Renal cortex interstitium (tissue), 15 donors: ENCODE data around the gene EDIL3. TPM values are rescaled to one million over a fixed set of nuclear protein-coding genes. Genes with fewer than 3 reads are reported as not detected.

Experiments
- DNase-seq, 11 donors: peaks; one replicate each; pipeline ENCODE4 v3.0.0-alpha.2; 2013; ENCODE audit warnings: low read depth in 9 of 11, low spot score in 4 of 11; ENCODE audit errors: extremely low read depth in 1 of 11
- long read RNA-seq, 16 experiments: transcript quantifications; one replicate each; lab custom pipeline, GENCODE V29; 2026
- polyA plus RNA-seq, 3 donors: library from polyadenylated mRNA; unstranded; fragments of 120-200 nt; gene quantifications; one replicate each; pipeline ENCODE4 v1.2.1, GENCODE V29; 2013; ENCODE audit not compliant: insufficient read length in 3 of 3

Gene EDIL3
- 10 to 100 TPM; 41.3 to 60.3 (median 54.4) TPM for polyA plus RNA-seq
- long read RNA-seq, donor 1, full-length matches to known transcripts: 4 of 20 reads
- long read RNA-seq, donor 1, partial matches to known transcripts: 16 of 20 reads
- long read RNA-seq, donor 1, other reads (novel, unspliced or antisense): 0 of 20 reads
- long read RNA-seq, donor 2, full-length matches to known transcripts: 5 of 16 reads
- long read RNA-seq, donor 2, partial matches to known transcripts: 11 of 16 reads
- long read RNA-seq, donor 2, other reads (novel, unspliced or antisense): 0 of 16 reads
- long read RNA-seq, donor 3, full-length matches to known transcripts: 11 of 59 reads
- long read RNA-seq, donor 3, partial matches to known transcripts: 48 of 59 reads
- long read RNA-seq, donor 3, other reads (novel, unspliced or antisense): 0 of 59 reads
- long read RNA-seq, donor 4, full-length matches to known transcripts: 5 of 5 reads
- long read RNA-seq, donor 4, partial matches to known transcripts: 0 of 5 reads
- long read RNA-seq, donor 4, other reads (novel, unspliced or antisense): 0 of 5 reads
- long read RNA-seq, donor 5: 0 reads
- long read RNA-seq, donor 6, full-length matches to known transcripts: 9 of 44 reads
- long read RNA-seq, donor 6, partial matches to known transcripts: 35 of 44 reads
- long read RNA-seq, donor 6, other reads (novel, unspliced or antisense): 0 of 44 reads
- long read RNA-seq, donor 7: 0 reads
- long read RNA-seq, donor 8: 0 reads
- long read RNA-seq, donor 9, full-length matches to known transcripts: 5 of 38 reads
- long read RNA-seq, donor 9, partial matches to known transcripts: 33 of 38 reads
- long read RNA-seq, donor 9, other reads (novel, unspliced or antisense): 0 of 38 reads
- long read RNA-seq, donor 10, full-length matches to known transcripts: 6 of 6 reads
- long read RNA-seq, donor 10, partial matches to known transcripts: 0 of 6 reads
- long read RNA-seq, donor 10, other reads (novel, unspliced or antisense): 0 of 6 reads
- long read RNA-seq, donor 11, full-length matches to known transcripts: 8 of 41 reads
- long read RNA-seq, donor 11, partial matches to known transcripts: 33 of 41 reads
- long read RNA-seq, donor 11, other reads (novel, unspliced or antisense): 0 of 41 reads
- long read RNA-seq, donor 12, partial matches to known transcripts: 20 of 20 reads
- long read RNA-seq, donor 12, other reads (novel, unspliced or antisense): 0 of 20 reads
- long read RNA-seq, donor 13: 0 reads
- long read RNA-seq, donor 14, full-length matches to known transcripts: 5 of 5 reads
- long read RNA-seq, donor 14, partial matches to known transcripts: 0 of 5 reads
- long read RNA-seq, donor 14, other reads (novel, unspliced or antisense): 0 of 5 reads
- long read RNA-seq, donor 15, full-length matches to known transcripts: 3 of 17 reads
- long read RNA-seq, donor 15, partial matches to known transcripts: 14 of 17 reads
- long read RNA-seq, donor 15, other reads (novel, unspliced or antisense): 0 of 17 reads
- long read RNA-seq, donor 16, full-length matches to known transcripts: 19 of 77 reads
- long read RNA-seq, donor 16, partial matches to known transcripts: 58 of 77 reads
- long read RNA-seq, donor 16, other reads (novel, unspliced or antisense): 0 of 77 reads

GRCh38 chr5:84384604-84385575 is at the start of gene EDIL3:
EDIL3 (minus strand) TSS chr5:84384880; CDS start chr5:84384374, 506 bp downstream.
- peak in 2 of 11 donors; percentile 23 to 36 for DNase-seq

- DNase-seq: no peak
These were observed 48.8 kb upstream of the EDIL3 start for GRCh38 chr5:84433461-84433860.

DNA sequence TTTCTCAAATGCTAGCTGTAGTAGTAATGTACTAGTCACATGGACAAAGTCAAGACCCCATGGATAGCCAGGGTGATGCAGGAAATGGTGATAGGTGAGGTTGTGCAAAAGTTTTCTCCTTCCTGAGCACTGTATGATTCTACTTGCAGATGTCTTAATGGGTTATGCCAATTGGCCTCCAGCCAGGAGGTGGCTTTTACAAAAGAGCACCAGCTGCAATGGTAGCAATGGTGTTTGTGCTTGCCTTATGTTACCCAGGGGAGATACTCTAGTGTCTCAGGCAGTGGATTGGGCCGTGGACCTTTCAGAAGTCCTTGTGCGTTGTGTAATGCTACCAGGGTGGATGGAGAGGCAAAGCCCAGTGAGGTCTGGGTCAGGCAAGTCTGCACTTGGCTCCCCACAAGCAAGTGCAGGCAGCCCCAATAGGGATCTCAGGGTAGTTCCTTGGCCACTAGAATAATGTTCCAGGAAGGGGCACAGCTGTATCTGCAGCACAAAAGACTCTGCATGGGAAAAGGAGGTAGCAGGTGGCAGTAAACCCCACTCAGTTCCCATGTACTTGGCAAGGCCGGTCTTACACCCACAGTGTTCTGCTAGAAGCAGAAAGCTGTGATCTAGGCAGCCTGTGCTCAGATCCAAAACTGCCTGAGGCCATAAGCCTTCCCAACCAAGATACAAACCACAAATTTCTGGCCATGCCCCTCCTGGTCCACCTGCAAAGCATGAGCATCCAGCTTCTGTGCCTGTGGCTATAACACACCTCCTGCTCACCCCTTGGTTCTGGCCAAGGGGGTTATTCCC is 46.4 kb upstream of the EDIL3 start:
- DNase-seq: no peak

DNA sequence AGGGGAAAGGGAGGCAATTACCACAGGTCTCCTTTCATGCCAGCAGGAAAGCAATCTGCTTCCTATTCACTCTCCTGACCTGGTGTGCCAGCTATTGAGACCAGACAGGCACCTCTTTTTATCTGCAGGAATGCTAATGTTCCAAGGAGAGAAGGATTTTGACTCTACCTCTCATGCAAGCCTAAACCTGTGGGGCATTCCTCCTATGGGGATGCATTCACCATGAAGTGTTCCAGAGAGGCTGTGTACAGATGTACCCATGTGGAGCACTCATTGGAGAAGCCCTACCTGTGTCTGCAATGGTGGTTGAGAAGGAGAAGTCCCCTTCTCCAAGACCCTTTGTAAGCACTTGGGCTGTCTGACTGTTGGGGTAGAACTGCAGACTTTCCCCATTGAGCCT is 45.4 kb upstream of the EDIL3 start:
- no peak for DNase-seq

DNA sequence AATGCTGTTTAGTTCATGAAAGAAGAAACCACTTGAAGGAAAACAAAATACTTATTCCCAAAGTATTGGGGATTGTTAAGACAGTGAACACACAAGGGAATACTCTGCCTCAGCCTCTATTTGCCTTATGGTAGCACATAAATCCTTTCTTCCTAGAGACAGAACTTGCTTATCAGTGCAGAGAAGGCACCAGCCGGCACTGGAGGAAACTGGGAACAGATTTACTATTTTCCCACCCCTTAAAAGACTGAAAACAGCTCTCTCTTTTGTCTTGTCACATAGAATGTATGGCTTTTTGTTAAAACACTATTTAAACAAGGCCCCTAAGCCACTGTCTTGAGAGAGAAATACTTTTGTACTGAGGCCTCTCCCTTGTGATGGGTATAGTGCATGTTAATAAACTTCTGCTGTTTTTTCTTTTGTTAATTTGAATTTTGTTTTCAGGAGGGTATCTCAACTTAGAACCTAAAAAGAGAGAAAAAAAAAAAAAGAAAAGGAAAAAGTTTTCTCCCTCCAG is 40.7 kb upstream of the EDIL3 start:
- DNase-seq: no peak

- no peak for DNase-seq
These were observed 35.1 kb upstream of the EDIL3 start for GRCh38 chr5:84419742-84420141.

- DNase-seq: no peak
These were observed 27.3 kb upstream of the EDIL3 start for GRCh38 chr5:84411832-84412605.

- no peak for DNase-seq
These were observed 21.4 kb upstream of the EDIL3 start for GRCh38 chr5:84406111-84406510.

DNA sequence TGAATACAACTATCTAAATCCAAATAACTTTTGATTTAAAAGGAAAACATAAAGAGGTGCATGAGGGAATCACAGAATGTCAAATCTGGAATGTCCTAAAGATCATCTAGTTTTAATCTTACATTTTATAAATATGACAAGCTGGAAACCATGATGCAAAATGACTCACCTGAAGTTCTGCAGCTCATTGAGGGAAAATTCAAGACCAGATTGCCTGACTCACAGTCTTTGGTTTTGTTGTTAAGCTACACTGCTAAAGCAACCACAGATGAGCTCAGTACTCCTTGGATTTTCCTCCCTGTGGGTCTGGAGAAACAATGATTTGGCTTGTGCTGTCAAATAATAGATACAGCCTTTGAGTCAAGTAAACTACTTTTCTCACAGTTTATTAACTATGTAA is 19.1 kb upstream of the EDIL3 start:
- no peak for DNase-seq

DNA sequence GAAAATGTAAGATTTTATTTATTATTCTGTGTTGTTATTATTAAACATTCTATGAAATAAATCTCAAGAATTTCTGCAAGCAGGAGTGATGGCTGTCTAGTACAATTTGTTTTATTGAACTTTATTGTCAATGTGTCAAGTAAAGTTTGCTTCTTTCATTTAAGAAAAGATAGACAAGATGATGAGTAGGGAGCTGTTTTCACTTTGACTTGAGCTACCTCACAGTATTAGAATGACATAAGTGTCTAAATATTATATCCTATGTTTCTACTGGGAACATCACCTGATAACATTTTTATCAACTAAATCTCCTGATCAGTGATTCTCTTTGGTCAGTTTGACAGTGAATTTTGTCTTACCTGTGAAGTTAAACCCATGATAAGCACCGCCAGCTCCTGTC is 12.7 kb upstream of the EDIL3 start:
- DNase-seq: no peak

DNA sequence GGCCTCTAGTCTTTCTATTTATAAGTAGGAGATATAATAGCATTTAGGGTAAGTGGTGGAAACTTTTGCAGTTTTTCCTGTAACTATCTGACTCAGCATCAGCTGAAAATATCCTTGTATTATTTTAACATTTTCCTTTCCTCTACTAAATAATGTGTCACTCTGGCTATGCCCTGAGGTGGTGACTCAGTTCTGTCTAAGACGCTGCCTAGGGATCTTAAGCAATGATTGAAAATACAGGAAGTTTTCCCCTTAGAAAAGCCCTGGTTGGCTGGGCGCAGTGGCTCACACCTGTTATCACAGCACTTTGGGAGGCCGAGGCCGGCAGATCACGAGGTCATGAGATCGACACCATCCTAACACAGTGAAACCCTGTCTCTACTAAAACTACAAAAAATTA is 9.3 kb upstream of the EDIL3 start:
- no peak for DNase-seq

- DNase-seq: no peak
These were observed 8.2 kb upstream of the EDIL3 start for GRCh38 chr5:84392836-84393235.

DNA sequence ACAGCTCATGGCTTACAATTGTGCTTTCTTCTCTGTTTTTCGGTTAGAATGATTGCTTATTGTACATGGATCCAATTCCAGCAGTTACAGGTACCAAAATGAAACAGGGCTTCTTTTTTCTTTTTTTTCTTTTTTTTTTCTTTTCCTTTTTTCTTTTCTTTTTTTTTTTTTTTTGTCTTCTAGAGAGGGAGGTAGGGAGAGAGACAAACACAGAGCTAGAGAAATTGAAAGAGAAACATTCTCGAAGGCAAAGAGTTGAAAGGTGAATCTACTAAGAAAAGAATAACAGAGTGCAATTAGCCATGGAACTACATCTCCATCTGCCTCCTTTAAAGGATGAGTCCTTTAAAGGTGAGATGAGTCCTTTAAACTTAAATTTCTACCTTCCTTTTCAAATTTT is 1.0 kb upstream of the EDIL3 start:
- no peak for DNase-seq

- DNase-seq: peak in 2 of 11 donors; percentile 21 to 38
These were observed 670 bp downstream of the EDIL3 start for GRCh38 chr5:84383816-84384603.

- no peak for DNase-seq
These were observed 1.3 kb downstream of the EDIL3 start for GRCh38 chr5:84383296-84383815.
